Body of pancreas (tissue), 4 donors: ENCODE results near the gene ZNF862. TPM values are rescaled to one million over a fixed set of nuclear protein-coding genes. Genes with fewer than 3 reads are reported as not detected.

Experiments used
- ATAC-seq: fragments of 150-250 bp; one replicate; pipeline ENCODE4 v1.9.1; 2016
- DNase-seq, 4 donors: peaks; one replicate each; pipeline ENCODE4 v3.0.0-alpha.2; 2019
- H3K27ac ChIP-seq, 4 donors: fragments of 200-600 bp; sonication (generic); 1 replicate in 3 of 4; 2 replicates in 1 of 4; pipeline versions ENCODE4 v1.5.1 to v1.6.1; 2016 to 2019; ENCODE audit warnings: mild to moderate bottlenecking in 1 of 4, mixed read lengths in 1 of 4, moderate library complexity in 1 of 4
- H3K27me3 ChIP-seq, 2 donors: fragments of 200-600 bp; sonication (generic); one replicate each; pipeline ENCODE4 v1.6.0; 2016; ENCODE audit warnings: mild to moderate bottlenecking in 1 of 2
- H3K36me3 ChIP-seq, 2 donors: fragments of 200-600 bp; sonication (generic); replicated peaks in 1 of 2; 2 replicates each; pipeline ENCODE4 v1.5.1; 2016; ENCODE audit warnings: low read depth in 2 of 2; ENCODE audit not compliant: insufficient read depth in 1 of 2
- H3K4me1 ChIP-seq: fragments of 200-600 bp; sonication (generic); one replicate; pipeline ENCODE4 v1.6.0; 2016
- H3K4me3 ChIP-seq, 2 donors: fragments of 200-600 bp; sonication (generic); 1 replicate in 1 of 2; 2 replicates in 1 of 2; pipeline ENCODE4 v1.5.1; 2016 to 2019
- H3K9me3 ChIP-seq, 3 donors: fragments of 200-600 bp; sonication (generic); 1 replicate in 2 of 3; 2 replicates in 1 of 3; pipeline ENCODE4 v1.5.1; 2016
- CTCF ChIP-seq, 7 experiments: fragments of 450-650 bp in 4 of 7; fragments of 200-600 bp in 3 of 7; sonication (generic) in 3 of 7; IDR thresholded peaks; one replicate each; pipeline ENCODE4 v1.5.1; 2016 to 2019; ENCODE audit warnings: antibody characterized with exemption in 7 of 7
- POLR2A ChIP-seq, 3 donors: fragments of 450-650 bp; IDR thresholded peaks; one replicate each; pipeline ENCODE4 v1.6.1; 2016; ENCODE audit warnings: antibody characterized with exemption in 3 of 3, mild to moderate bottlenecking in 2 of 3
- WGBS, 2 donors: methylation state at CpG; one replicate each; pipeline ENCODE4 v1.1.5; 2017; 5-methylcytosine and 5-hydroxymethylcytosine counted together
- intact Hi-C: fragments of 100-400 bp; cut with DNase I; formaldehyde crosslinking; loops from one replicate; pipeline ENCODE4 v1.15.1; 2023
- total RNA-seq, 2 donors: library from RNA; depleted of rRNA; stranded (reverse); fragments of >200 nt; gene quantifications; one replicate each; pipeline ENCODE4 v1.1.0, GENCODE V29; 2016

The ZNF862 gene
- total RNA-seq, 2 donors from 2014 or later = 10.9 to 18.8 TPM

GRCh38 chr7:149846021-149846420 lies 7.8 kb downstream of the ZNF862 start:
- no peaks in the 10 kb centered on the region for H3K9me3 ChIP-seq
- H3K27ac ChIP-seq = no peak overlapping the region
- H3K4me1 ChIP-seq = no peaks in the 10 kb centered on the region
- ATAC-seq (no peak), DNase-seq (no peak)
- no peak overlapping the region for H3K4me3 ChIP-seq
- 87 to 93% methylated on average over 9 of the region's 9 CpGs for WGBS, 2 donors
- TF ChIP-seq CTCF (IDR thresholded peaks at IDR 0.05) = no peak
- TF ChIP-seq POLR2A (IDR thresholded peaks at IDR 0.05) = no peak
- no peaks in the 10 kb centered on the region for H3K27me3 ChIP-seq
- H3K36me3 ChIP-seq = no peaks in the 10 kb centered on the region
- intact Hi-C loops = no loop called here

- Histone ChIP-seq H3K27ac (no peak overlapping the region), H3K27me3 (no peaks in the 10 kb centered on the region), H3K4me3 (no peak overlapping the region), H3K4me1 (no peaks in the 10 kb centered on the region), H3K9me3 (no peaks in the 10 kb centered on the region), H3K36me3 (no peaks in the 10 kb centered on the region)
- no peak for ATAC-seq
- DNase-seq = no peak
- WGBS, 2 donors = 83 to 96% methylated on average over 3 of the region's 3 CpGs
- TF ChIP-seq POLR2A (IDR thresholded peaks at IDR 0.05) (no peak), CTCF (IDR thresholded peaks at IDR 0.05) (no peak)
- intact Hi-C loops = no loop called here
Measured at GRCh38 chr7:149846436-149847046, 8.4 kb downstream of the ZNF862 start.

GRCh38 chr7:149849174-149849573 lies 11.0 kb downstream of the ZNF862 start:
- ATAC-seq = no peak
- Histone ChIP-seq H3K4me1 (peaks cover 3% of the 10 kb centered on the region), H3K36me3 (no peaks in the 10 kb centered on the region), H3K27me3 (no peaks in the 10 kb centered on the region), H3K27ac (no peak overlapping the region), H3K4me3 (no peak overlapping the region), H3K9me3 (no peaks in the 10 kb centered on the region)
- TF ChIP-seq CTCF (IDR thresholded peaks at IDR 0.05) (no peak), POLR2A (IDR thresholded peaks at IDR 0.05) (no peak)
- intact Hi-C loops = no loop called here
- 91 to 92% methylated on average over 6 of the region's 6 CpGs for WGBS, 2 donors
- DNase-seq = no peak

- TF ChIP-seq CTCF (IDR thresholded peaks at IDR 0.05) (no peak), POLR2A (IDR thresholded peaks at IDR 0.05) (no peak)
- Histone ChIP-seq H3K27ac (no peak overlapping the region), H3K4me3 (no peak overlapping the region), H3K27me3 (no peaks in the 10 kb centered on the region), H3K4me1 (peaks cover 12% of the 10 kb centered on the region), H3K9me3 (no peaks in the 10 kb centered on the region), H3K36me3 (no peaks in the 10 kb centered on the region)
- no peak for ATAC-seq
- WGBS, 2 donors = 88 to 93% methylated on average over 16 of the region's 16 CpGs
- intact Hi-C loops = no loop called here
- DNase-seq = no peak
Measured at GRCh38 chr7:149850007-149850594, 11.9 kb downstream of the ZNF862 start.

- DNase-seq (no peak), ATAC-seq (no peak)
- Histone ChIP-seq H3K27ac (no peak overlapping the region), H3K9me3 (no peaks in the 10 kb centered on the region), H3K4me3 (no peak overlapping the region), H3K4me1 (peaks cover 18% of the 10 kb centered on the region), H3K27me3 (no peaks in the 10 kb centered on the region), H3K36me3 (no peaks in the 10 kb centered on the region)
- TF ChIP-seq CTCF (IDR thresholded peaks at IDR 0.05) (no peak), POLR2A (IDR thresholded peaks at IDR 0.05) (no peak)
- intact Hi-C loops = no loop called here
- WGBS, 2 donors = 58 to 92% methylated on average over 4 of the region's 4 CpGs
Measured at GRCh38 chr7:149850716-149851115, 12.5 kb downstream of the ZNF862 start.
